HepG2 (cell line): ENCODE measurements around the gene VSIG10L. TPM values are rescaled to one million over a fixed set of nuclear protein-coding genes. Genes with fewer than 3 reads are reported as not detected.
A peak's percentile ranks its signal among the peaks of the same experiment; 100 is the strongest.

Experiments
- AGO1 ChIP-seq: fragments of 200-400 bp; formaldehyde crosslinking; IDR thresholded peaks from 2 replicates; pipeline ENCODE4 v1.6.1; 2017; ENCODE audit warnings: mild to moderate bottlenecking, low read depth, low read length, moderate library complexity; ENCODE audit not compliant: poor library complexity, severe bottlenecking
- BORCS8-MEF2B ChIP-seq: sonication (generic); formaldehyde crosslinking; IDR thresholded peaks from 2 replicates; pipeline ENCODE4 v1.8.0; 2022; ENCODE audit warnings: mild to moderate bottlenecking, missing genetic modification reagents
- CAMTA2 ChIP-seq: sonication (generic); formaldehyde crosslinking; IDR thresholded peaks from 2 replicates; pipeline ENCODE4 v1.4.0; 2020; ENCODE audit warnings: mild to moderate bottlenecking, missing genetic modification reagents, borderline replicate concordance
- CC2D1A ChIP-seq: sonication (generic); formaldehyde crosslinking; IDR thresholded peaks from 2 replicates; pipeline ENCODE4 v1.8.1; 2023; ENCODE audit warnings: mild to moderate bottlenecking, missing genetic modification reagents
- GABPB1 ChIP-seq: IDR thresholded peaks from 2 replicates; pipeline ENCODE4 v1.6.1; 2016; ENCODE audit warnings: mild to moderate bottlenecking, missing genetic modification reagents, moderate library complexity, missing compliant biosample characterization
- IRX3 ChIP-seq: sonication (generic); formaldehyde crosslinking; IDR thresholded peaks from 2 replicates; pipeline ENCODE4 v1.8.1; 2023; ENCODE audit warnings: mild to moderate bottlenecking, low read depth, missing genetic modification reagents, borderline replicate concordance
- NRL ChIP-seq: sonication (generic); formaldehyde crosslinking; IDR thresholded peaks from 2 replicates; pipeline ENCODE4 v1.5.0; 2020; ENCODE audit warnings: missing genetic modification reagents, mild to moderate bottlenecking, moderate library complexity, borderline replicate concordance
- PHF21A ChIP-seq: sonication (generic); formaldehyde crosslinking; IDR thresholded peaks from 2 replicates; pipeline ENCODE4 v1.5.0; 2020; ENCODE audit warnings: mild to moderate bottlenecking, missing genetic modification reagents
- SALL2 ChIP-seq: sonication (generic); formaldehyde crosslinking; IDR thresholded peaks from 2 replicates; pipeline ENCODE4 v1.8.1; 2023; ENCODE audit warnings: mild to moderate bottlenecking, missing genetic modification reagents, inconsistent platforms
- SMAD3 ChIP-seq: sonication (generic); formaldehyde crosslinking; IDR thresholded peaks from 2 replicates; pipeline ENCODE4 v1.4.0; 2020; ENCODE audit warnings: missing genetic modification reagents
- SOX6 ChIP-seq, 2 experiments: fragments of 450-650 bp in 1 of 2; sonication (generic) in 1 of 2; formaldehyde crosslinking in 1 of 2; IDR thresholded peaks; 2 replicates each; pipeline versions ENCODE4 v1.4.0 to v1.6.1; 2017 to 2020; ENCODE audit warnings: antibody characterized with exemption in 1 of 2, mild to moderate bottlenecking in 1 of 2, missing genetic modification reagents in 1 of 2
- ZBTB4 ChIP-seq: sonication (generic); formaldehyde crosslinking; IDR thresholded peaks from 2 replicates; pipeline ENCODE4 v1.4.0; 2020; ENCODE audit warnings: missing genetic modification reagents, mild to moderate bottlenecking, borderline replicate concordance
- ZEB1 ChIP-seq: IDR thresholded peaks from 2 replicates; pipeline ENCODE4 v1.6.1; 2012; ENCODE audit warnings: mild to moderate bottlenecking, low read depth, inconsistent platforms; ENCODE audit not compliant: insufficient replicate concordance
- ZNF430 ChIP-seq: sonication (generic); formaldehyde crosslinking; IDR thresholded peaks from 2 replicates; pipeline ENCODE4 v1.9.0; 2021; ENCODE audit warnings: mild to moderate bottlenecking, missing genetic modification reagents
- ZNF605 ChIP-seq: sonication (generic); formaldehyde crosslinking; IDR thresholded peaks from 2 replicates; pipeline ENCODE4 v1.8.0; 2022; ENCODE audit warnings: mild to moderate bottlenecking, missing genetic modification reagents
- ZNF678 ChIP-seq: sonication (generic); formaldehyde crosslinking; IDR thresholded peaks from 2 replicates; pipeline ENCODE4 v1.4.0; 2020; ENCODE audit warnings: mild to moderate bottlenecking, missing genetic modification reagents
- ZNF691 ChIP-seq: sonication (generic); formaldehyde crosslinking; IDR thresholded peaks from 2 replicates; pipeline ENCODE4 v1.4.0; 2020; ENCODE audit warnings: missing genetic modification reagents, low read depth, mild to moderate bottlenecking, borderline replicate concordance
- ZNF839 ChIP-seq: sonication (generic); formaldehyde crosslinking; IDR thresholded peaks from 2 replicates; pipeline ENCODE4 v1.4.0; 2020; ENCODE audit warnings: missing genetic modification reagents, mild to moderate bottlenecking, borderline replicate concordance
- polyA plus RNA-seq, 8 experiments: library from polyadenylated mRNA; depleted of rRNA in 3 of 8; stranded (reverse) in 7 of 8; unstranded in 1 of 8; fragments of >200 nt; fragmentation: Illumina TruSeq in 4 of 8; extraction: Trizol in 4 of 8; gene quantifications; 2 replicates each; pipeline versions ENCODE4 v1.2.1 to v1.2.3, GENCODE V29; 2011 to 2016; ENCODE audit warnings: low read depth in 4 of 8, missing spikeins in 1 of 8, mixed read lengths in 1 of 8; ENCODE audit not compliant: insufficient read depth in 1 of 8
- total RNA-seq, 5 experiments: library from RNA; depleted of rRNA; stranded (reverse); fragments of >200 nt; fragmentation: Illumina TruSeq; extraction: Trizol; gene quantifications; 2 replicates each; pipeline ENCODE4 v1.2.3, GENCODE V29; 2016; ENCODE audit warnings: low read depth in 1 of 5
- TF ChIP-seq, protein P1 (sequence below): sonication (generic); formaldehyde crosslinking; conservative IDR thresholded peaks from 2 replicates; pipeline ENCODE4 v1.4.0; 2020; ENCODE audit warnings: missing genetic modification reagents
- TF ChIP-seq, protein P2 (sequence below): IDR thresholded peaks from 2 replicates; pipeline ENCODE4 v1.6.1; 2012; ENCODE audit warnings: inconsistent platforms
- TF ChIP-seq, protein P3 (sequence below): sonication (generic); IDR thresholded peaks from 2 replicates; pipeline ENCODE4 v1.6.1; 2016; ENCODE audit warnings: low read depth, borderline replicate concordance

VSIG10L gene
- total and polyA plus RNA-seq, 2 of the 13 experiments (the other 11 are each of a cell fraction or from before 2014, with no cell fraction given) = 2.7 to 8.5 TPM

DNA sequence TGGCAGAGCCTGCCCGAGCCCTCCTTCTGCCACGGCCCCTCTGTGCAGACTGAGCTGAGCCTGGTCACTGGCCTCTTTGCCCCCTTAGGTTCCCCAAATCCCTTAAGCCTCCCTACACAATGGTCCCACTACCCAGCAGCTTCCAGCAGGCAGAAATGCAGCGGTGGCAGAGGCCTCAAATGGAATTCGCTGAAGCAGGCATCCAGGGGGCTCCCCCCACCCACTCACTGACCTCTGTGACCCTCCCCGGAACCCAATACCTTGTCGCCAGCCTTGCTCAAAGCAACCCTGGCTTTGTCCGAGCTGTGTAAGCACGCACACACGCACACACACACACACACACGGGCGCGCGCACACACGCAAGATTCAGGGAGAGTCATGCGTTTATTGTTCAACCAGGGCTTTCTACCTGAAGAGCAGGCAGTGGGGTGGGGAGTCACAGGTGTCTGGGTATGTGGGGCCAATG, 46.0 kb upstream of the VSIG10L start, which contains the start of gene LIM2 (continued):
- TF ChIP-seq BORCS8-MEF2B (CRISPR knock-in tag) (no peak), GABPB1 (CRISPR knock-in tag) (0 out of 2 replicates have a peak, but pooled peaks have one; percentile 16), SMAD3 (no peak), ZNF839 (CRISPR knock-in tag) (no peak), AGO1 (no peak), SALL2 (CRISPR knock-in tag) (0 out of 2 replicates have a peak, but pooled peaks have one; percentile 19), ZNF605 (no peak), NRL (CRISPR knock-in tag) (no peak), CAMTA2 (CRISPR knock-in tag) (no peak), ZEB1 (peak; percentile 43), PHF21A (0 out of 2 replicates have a peak, but pooled peaks have one; percentile 43), ZNF678 (CRISPR knock-in tag) (no peak), SOX6 (IDR thresholded peaks at IDR 0.05) (no peak), SOX6 (CRISPR knock-in tag; IDR thresholded peaks at IDR 0.05) (peak; percentile 82), ZBTB4 (no peak), ZNF430 (no peak), ZNF691 (CRISPR knock-in tag) (no peak), IRX3 (CRISPR knock-in tag) (no peak), CC2D1A (CRISPR knock-in tag) (no peak)
- TF ChIP-seq, protein P1, sequence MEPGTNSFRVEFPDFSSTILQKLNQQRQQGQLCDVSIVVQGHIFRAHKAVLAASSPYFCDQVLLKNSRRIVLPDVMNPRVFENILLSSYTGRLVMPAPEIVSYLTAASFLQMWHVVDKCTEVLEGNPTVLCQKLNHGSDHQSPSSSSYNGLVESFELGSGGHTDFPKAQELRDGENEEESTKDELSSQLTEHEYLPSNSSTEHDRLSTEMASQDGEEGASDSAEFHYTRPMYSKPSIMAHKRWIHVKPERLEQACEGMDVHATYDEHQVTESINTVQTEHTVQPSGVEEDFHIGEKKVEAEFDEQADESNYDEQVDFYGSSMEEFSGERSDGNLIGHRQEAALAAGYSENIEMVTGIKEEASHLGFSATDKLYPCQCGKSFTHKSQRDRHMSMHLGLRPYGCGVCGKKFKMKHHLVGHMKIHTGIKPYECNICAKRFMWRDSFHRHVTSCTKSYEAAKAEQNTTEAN = peak; percentile 76
- TF ChIP-seq, protein P2, sequence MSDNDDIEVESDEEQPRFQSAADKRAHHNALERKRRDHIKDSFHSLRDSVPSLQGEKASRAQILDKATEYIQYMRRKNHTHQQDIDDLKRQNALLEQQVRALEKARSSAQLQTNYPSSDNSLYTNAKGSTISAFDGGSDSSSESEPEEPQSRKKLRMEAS = 0 out of 2 replicates have a peak, but pooled peaks have one; percentile 27
- TF ChIP-seq, protein P3, sequence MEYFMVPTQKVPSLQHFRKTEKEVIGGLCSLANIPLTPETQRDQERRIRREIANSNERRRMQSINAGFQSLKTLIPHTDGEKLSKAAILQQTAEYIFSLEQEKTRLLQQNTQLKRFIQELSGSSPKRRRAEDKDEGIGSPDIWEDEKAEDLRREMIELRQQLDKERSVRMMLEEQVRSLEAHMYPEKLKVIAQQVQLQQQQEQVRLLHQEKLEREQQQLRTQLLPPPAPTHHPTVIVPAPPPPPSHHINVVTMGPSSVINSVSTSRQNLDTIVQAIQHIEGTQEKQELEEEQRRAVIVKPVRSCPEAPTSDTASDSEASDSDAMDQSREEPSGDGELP = peak; percentile 10; the same call in 1 of the 2 replicates
